Transverse colon (tissue), 4 donors: ENCODE measurements around the gene FBXO17. TPM values are rescaled to one million over a fixed set of nuclear protein-coding genes. Genes with fewer than 3 reads are reported as not detected.
"Not testable (repeated sequence)": the region's sequence is repeated elsewhere in the genome, so short reads cannot be mapped to it uniquely, and the experiment has no call there.

Source experiments
- DNase-seq: peaks from one replicate; pipeline ENCODE4 v3.0.0-alpha.2; 2019
- H3K27ac ChIP-seq, 4 donors: fragments of 200-600 bp; sonication (generic); 2 replicates each; pipeline ENCODE4 v1.5.1; 2016 to 2018; ENCODE audit warnings: inconsistent platforms in 4 of 4
- H3K27me3 ChIP-seq: fragments of 200-600 bp; sonication (generic); 2 replicates; pipeline ENCODE4 v1.5.1; 2017; ENCODE audit warnings: inconsistent platforms
- H3K36me3 ChIP-seq, 4 donors: fragments of 200-600 bp; sonication (generic); 2 replicates each; pipeline ENCODE4 v1.5.1; 2017 to 2019; ENCODE audit warnings: inconsistent platforms in 4 of 4
- H3K4me1 ChIP-seq, 4 donors: fragments of 200-600 bp; sonication (generic); 2 replicates each; pipeline ENCODE4 v1.5.1; 2017 to 2020; ENCODE audit warnings: inconsistent platforms in 4 of 4
- H3K4me3 ChIP-seq, 4 donors: fragments of 200-600 bp; sonication (generic); 1 replicate in 1 of 4; 2 replicates in 3 of 4; pipeline versions ENCODE4 v1.5.1 to v1.6.1; 2017 to 2019; ENCODE audit warnings: inconsistent platforms in 4 of 4
- H3K9me3 ChIP-seq, 2 donors: fragments of 200-600 bp; sonication (generic); 2 replicates each; pipeline ENCODE4 v1.5.1; 2017 to 2019; ENCODE audit warnings: inconsistent platforms in 2 of 2
- EP300 ChIP-seq: sonication (generic); formaldehyde crosslinking; IDR thresholded peaks from one replicate; pipeline ENCODE4 v1.6.1; 2017; ENCODE audit warnings: antibody characterized with exemption, low read depth
- POLR2A ChIP-seq: fragments of 450-650 bp; IDR thresholded peaks from one replicate; pipeline ENCODE4 v1.6.1; 2016; ENCODE audit warnings: antibody characterized with exemption, mild to moderate bottlenecking, moderate library complexity
- POLR2AphosphoS5 ChIP-seq, 3 donors: sonication (generic); formaldehyde crosslinking; IDR thresholded peaks; one replicate each; pipeline ENCODE4 v1.6.1; 2016; ENCODE audit warnings: antibody characterized with exemption in 3 of 3
- WGBS, 2 donors: methylation state at CpG; one replicate each; pipeline ENCODE4 v1.1.5; 2018; ENCODE audit warnings: low coverage in 1 of 2; 5-methylcytosine and 5-hydroxymethylcytosine counted together
- in situ Hi-C, 4 donors: fragments of 200-750 bp; cut with MboI; loops; one replicate each; pipeline versions ENCODE4 v1.15.0 to v1.15.1; 2017; ENCODE audit warnings: low sequenced_read_pairs in 3 of 4, low pct_ligation_motif_present in 1 of 4, low pct_unique_long_range_greater_than_20kb in 1 of 4
- intact Hi-C: fragments of 100-400 bp; cut with DNase I; formaldehyde crosslinking; loops from one replicate; pipeline ENCODE4 v1.15.1; 2023; ENCODE audit warnings: low total_unique reads
- total RNA-seq, 4 donors: library from RNA; depleted of rRNA; stranded (reverse); fragments of >200 nt; gene quantifications; one replicate each; pipeline ENCODE4 v1.1.0, GENCODE V29; 2016
- TF ChIP-seq, protein P1 (sequence below), 5 experiments: fragments of 200-600 bp in 3 of 5; fragments of 450-650 bp in 2 of 5; sonication (generic) in 3 of 5; IDR thresholded peaks; 1 replicate in 2 of 5; 2 replicates in 3 of 5; pipeline ENCODE4 v1.5.1; 2016 to 2017; ENCODE audit warnings: antibody characterized with exemption in 5 of 5, inconsistent platforms in 3 of 5, mild to moderate bottlenecking in 2 of 5, moderate library complexity in 1 of 5

FBXO17 gene
- total RNA-seq, 4 donors from 2014 or later: 2.2 to 7.8 (median 2.4) TPM

- no peaks in the 10 kb centered on the region for H3K9me3 ChIP-seq
- no peak for TF ChIP-seq EP300
- no peak for DNase-seq
- H3K27ac ChIP-seq: no peak overlapping the region
- intact Hi-C loops: no loop called here
- H3K4me3 ChIP-seq: no peak overlapping the region
- in situ Hi-C loops: loop anchor here in 3 of 4 donors (25.0 kb wide), 2 partner anchors 408 to 533 kb away; partner anchors contain the start of gene FAM98C (in 2 of the 3)
- H3K36me3 ChIP-seq: no peaks in the 10 kb centered on the region
- 87% methylated on average over 9 of the region's 12 CpGs; no CpG with 5 or more reads in 1 of the 2 donors for WGBS, 2 donors
- peaks cover under 1 to 5% (median 3%) of the 10 kb centered on the region in 4 donors for H3K4me1 ChIP-seq
- peaks cover 2% of the 10 kb centered on the region for H3K27me3 ChIP-seq
Observed at GRCh38 chr19:38944981-38945506, 30.5 kb downstream of the FBXO17 start.

DNA sequence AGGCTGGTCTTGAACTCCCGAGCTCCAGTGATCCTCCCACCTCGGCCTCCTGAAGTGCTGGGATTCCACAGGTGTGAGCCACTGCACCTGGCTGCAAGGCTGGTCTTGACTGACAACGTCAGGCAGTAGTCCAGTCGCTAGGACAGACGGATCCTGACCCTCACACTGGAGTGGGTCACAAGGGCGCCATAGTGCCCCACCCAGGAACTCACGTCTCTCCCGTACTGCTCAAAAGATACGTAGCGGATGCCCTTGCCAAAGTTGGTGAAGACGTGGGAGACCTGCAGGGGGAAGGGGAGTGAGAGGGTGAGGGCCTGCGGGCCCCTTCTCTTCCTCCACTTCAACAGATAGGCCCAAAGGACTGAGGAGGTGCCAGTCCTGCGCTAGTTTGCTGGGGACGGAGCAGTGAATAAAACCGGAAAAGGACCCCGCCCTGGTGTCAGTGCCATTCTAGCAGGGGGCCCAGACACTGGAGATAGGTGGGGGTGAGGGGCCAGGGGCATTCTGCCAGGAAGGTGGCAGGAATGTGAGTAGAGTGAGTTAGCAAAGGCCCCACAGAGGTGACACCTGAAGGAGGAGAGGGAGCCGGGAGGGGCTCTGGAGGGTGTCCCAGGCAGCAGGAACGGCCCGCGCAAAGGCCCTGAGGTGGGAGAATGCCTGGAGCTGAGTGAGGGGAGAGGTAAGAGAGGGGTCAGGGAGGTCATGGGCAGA lies 32.9 kb downstream of the FBXO17 start:
- H3K27ac ChIP-seq: no peak overlapping the region
- TF ChIP-seq EP300 (no peak), POLR2AphosphoS5 (IDR thresholded peaks at IDR 0.05) (no peak), POLR2A (no peak)
- TF ChIP-seq, protein P1, sequence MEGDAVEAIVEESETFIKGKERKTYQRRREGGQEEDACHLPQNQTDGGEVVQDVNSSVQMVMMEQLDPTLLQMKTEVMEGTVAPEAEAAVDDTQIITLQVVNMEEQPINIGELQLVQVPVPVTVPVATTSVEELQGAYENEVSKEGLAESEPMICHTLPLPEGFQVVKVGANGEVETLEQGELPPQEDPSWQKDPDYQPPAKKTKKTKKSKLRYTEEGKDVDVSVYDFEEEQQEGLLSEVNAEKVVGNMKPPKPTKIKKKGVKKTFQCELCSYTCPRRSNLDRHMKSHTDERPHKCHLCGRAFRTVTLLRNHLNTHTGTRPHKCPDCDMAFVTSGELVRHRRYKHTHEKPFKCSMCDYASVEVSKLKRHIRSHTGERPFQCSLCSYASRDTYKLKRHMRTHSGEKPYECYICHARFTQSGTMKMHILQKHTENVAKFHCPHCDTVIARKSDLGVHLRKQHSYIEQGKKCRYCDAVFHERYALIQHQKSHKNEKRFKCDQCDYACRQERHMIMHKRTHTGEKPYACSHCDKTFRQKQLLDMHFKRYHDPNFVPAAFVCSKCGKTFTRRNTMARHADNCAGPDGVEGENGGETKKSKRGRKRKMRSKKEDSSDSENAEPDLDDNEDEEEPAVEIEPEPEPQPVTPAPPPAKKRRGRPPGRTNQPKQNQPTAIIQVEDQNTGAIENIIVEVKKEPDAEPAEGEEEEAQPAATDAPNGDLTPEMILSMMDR (IDR thresholded peaks at IDR 0.05): no peak
- intact Hi-C loops: no loop called here
- no peak overlapping the region for H3K4me3 ChIP-seq
- WGBS, 2 donors: 82 to 87% methylated on average over 3 to 20 of the region's 20 CpGs
- no peak for DNase-seq
- H3K36me3 ChIP-seq: no peaks in the 10 kb centered on the region
- H3K27me3 ChIP-seq: no peaks in the 10 kb centered on the region
- H3K4me1 ChIP-seq: no peaks in the 10 kb centered on the region
- in situ Hi-C loops: loop anchor here in 3 of 4 donors (25.0 kb wide), 2 partner anchors 405 to 530 kb away; partner anchors contain the start of gene FAM98C (in 2 of the 3)
- H3K9me3 ChIP-seq: no peaks in the 10 kb centered on the region

- in situ Hi-C loops (loop anchor here in 3 of 4 donors (25.0 kb wide), 2 partner anchors 405 to 530 kb away; partner anchors contain the start of gene FAM98C (in 2 of the 3)), intact Hi-C loops (no loop called here)
- no peaks in the 10 kb centered on the region for H3K4me1 ChIP-seq
- no peaks in the 10 kb centered on the region for H3K9me3 ChIP-seq
- no peak for DNase-seq
- no peak overlapping the region for H3K4me3 ChIP-seq
- TF ChIP-seq, protein P1 (IDR thresholded peaks at IDR 0.05): no peak
- TF ChIP-seq POLR2AphosphoS5 (IDR thresholded peaks at IDR 0.05) (no peak), POLR2A (no peak), EP300 (no peak)
- WGBS, 2 donors: 78% methylated on average over 2 of the region's 2 CpGs; no CpG with 5 or more reads in 1 of the 2 donors
- H3K27ac ChIP-seq: no peak overlapping the region
- H3K27me3 ChIP-seq: no peaks in the 10 kb centered on the region
- H3K36me3 ChIP-seq: no peaks in the 10 kb centered on the region
Observed at GRCh38 chr19:38941979-38942378, 33.6 kb downstream of the FBXO17 start.

- H3K4me1 ChIP-seq, H3K36me3 ChIP-seq, DNase-seq, H3K27ac ChIP-seq, H3K27me3 ChIP-seq, H3K4me3 ChIP-seq, intact Hi-C loops, H3K9me3 ChIP-seq: not testable (repeated sequence)
- 64% methylated on average over 3 to 5 of the region's 5 CpGs for WGBS, 2 donors
- in situ Hi-C loops: loop anchor here in 3 of 4 donors (25.0 kb wide), 2 partner anchors 404 to 529 kb away; partner anchors contain the start of gene FAM98C (in 2 of the 3)
Observed at GRCh38 chr19:38941466-38941865, 34.1 kb downstream of the FBXO17 start.

DNA sequence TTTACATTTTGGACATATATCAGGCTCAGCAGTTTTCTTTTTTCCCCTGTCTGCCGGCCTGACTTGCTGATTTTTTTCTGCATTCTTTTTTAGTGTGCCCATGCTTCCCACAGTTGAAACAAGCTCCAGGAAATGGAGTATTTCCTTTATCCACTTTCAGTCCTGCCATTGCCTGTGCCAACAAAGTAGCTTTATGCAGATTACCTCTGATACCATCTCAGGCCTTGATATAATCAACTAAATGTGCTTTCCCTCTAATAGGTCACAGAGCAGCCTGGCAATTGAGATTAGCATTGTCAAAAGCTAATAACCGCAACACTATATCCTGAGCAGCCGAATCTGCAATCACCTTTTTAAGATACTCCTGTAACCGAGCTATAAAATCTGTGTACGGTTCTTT lies 35.6 kb downstream of the FBXO17 start:
- Histone ChIP-seq H3K9me3 (no peaks in the 10 kb centered on the region), H3K4me1 (no peaks in the 10 kb centered on the region), H3K27me3 (no peaks in the 10 kb centered on the region), H3K4me3 (no peak overlapping the region), H3K36me3 (no peaks in the 10 kb centered on the region), H3K27ac (no peak overlapping the region)
- 60 to 75% methylated on average over 3 to 5 of the region's 5 CpGs for WGBS, 2 donors
- TF ChIP-seq EP300 (no peak), POLR2AphosphoS5 (IDR thresholded peaks at IDR 0.05) (no peak), POLR2A (no peak)
- TF ChIP-seq, protein P1 (IDR thresholded peaks at IDR 0.05): no peak
- DNase-seq: no peak
- in situ Hi-C loops: loop anchor here in 3 of 4 donors (25.0 kb wide), 2 partner anchors 403 to 528 kb away; partner anchors contain the start of gene FAM98C (in 2 of the 3)
- intact Hi-C loops: no loop called here
